ENCODE results near the gene MLC1. TPM values are rescaled to one million over a fixed set of nuclear protein-coding genes. Genes with fewer than 3 reads are reported as not detected.

Gene MLC1
- total RNA-seq, 1 experiment from 2014 or later: not detected

- in situ Hi-C loops (cut with HindIII; ENCODE audit: low pct_unique_long_range_greater_than_20kb, low sequenced_read_pairs): no loop called here
- DNase-seq (ENCODE audit: low read depth): no peak
Measured at GRCh38 chr22:50031189-50032091, 53.8 kb downstream of the MLC1 start.

- in situ Hi-C loops (cut with HindIII; ENCODE audit: low pct_unique_long_range_greater_than_20kb, low sequenced_read_pairs): no loop called here
- peak; percentile 56 for DNase-seq (ENCODE audit: low read depth)
Measured at GRCh38 chr22:50030297-50031188, 54.7 kb downstream of the MLC1 start.

GRCh38 chr22:50027639-50028537 lies 57.3 kb downstream of the MLC1 start:
- in situ Hi-C loops (cut with HindIII; ENCODE audit: low pct_unique_long_range_greater_than_20kb, low sequenced_read_pairs): no loop called here
- DNase-seq (ENCODE audit: low read depth): no peak

- in situ Hi-C loops (cut with HindIII; ENCODE audit: low pct_unique_long_range_greater_than_20kb, low sequenced_read_pairs): no loop called here
- DNase-seq (ENCODE audit: low read depth): no peak
Measured at GRCh38 chr22:50025993-50026392, 59.2 kb downstream of the MLC1 start.

- no peak for DNase-seq (ENCODE audit: low read depth)
- in situ Hi-C loops (cut with HindIII; ENCODE audit: low pct_unique_long_range_greater_than_20kb, low sequenced_read_pairs): no loop called here
Measured at GRCh38 chr22:50022171-50022819, 62.9 kb downstream of the MLC1 start.

GRCh38 chr22:50020606-50021005 lies 64.6 kb downstream of the MLC1 start:
- in situ Hi-C loops (cut with HindIII; ENCODE audit: low pct_unique_long_range_greater_than_20kb, low sequenced_read_pairs): no loop called here
- DNase-seq (ENCODE audit: low read depth): no peak

GRCh38 chr22:50019316-50019715 lies 65.9 kb downstream of the MLC1 start:
- DNase-seq (ENCODE audit: low read depth): no peak
- in situ Hi-C loops (cut with HindIII; ENCODE audit: low pct_unique_long_range_greater_than_20kb, low sequenced_read_pairs): no loop called here

- no peak for DNase-seq (ENCODE audit: low read depth)
- in situ Hi-C loops (cut with HindIII; ENCODE audit: low pct_unique_long_range_greater_than_20kb, low sequenced_read_pairs): no loop called here
Measured at GRCh38 chr22:50018608-50019285, 66.5 kb downstream of the MLC1 start.

- in situ Hi-C loops (cut with HindIII; ENCODE audit: low pct_unique_long_range_greater_than_20kb, low sequenced_read_pairs): no loop called here
- no peak for DNase-seq (ENCODE audit: low read depth)
Measured at GRCh38 chr22:50017701-50018224, 67.5 kb downstream of the MLC1 start.

GRCh38 chr22:50016988-50017700 lies 68.1 kb downstream of the MLC1 start:
- DNase-seq (ENCODE audit: low read depth): no peak
- in situ Hi-C loops (cut with HindIII; ENCODE audit: low pct_unique_long_range_greater_than_20kb, low sequenced_read_pairs): no loop called here

GRCh38 chr22:50016308-50016987 lies 68.8 kb downstream of the MLC1 start:
- in situ Hi-C loops (cut with HindIII; ENCODE audit: low pct_unique_long_range_greater_than_20kb, low sequenced_read_pairs): no loop called here
- no peak for DNase-seq (ENCODE audit: low read depth)

GRCh38 chr22:50015451-50016307 lies 69.5 kb downstream of the MLC1 start:
- no peak for DNase-seq (ENCODE audit: low read depth)
- in situ Hi-C loops (cut with HindIII; ENCODE audit: low pct_unique_long_range_greater_than_20kb, low sequenced_read_pairs): no loop called here

- DNase-seq (ENCODE audit: low read depth): no peak
- in situ Hi-C loops (cut with HindIII; ENCODE audit: low pct_unique_long_range_greater_than_20kb, low sequenced_read_pairs): no loop called here
Measured at GRCh38 chr22:50014655-50015401, 70.4 kb downstream of the MLC1 start.

GRCh38 chr22:50014053-50014501 lies 71.1 kb downstream of the MLC1 start:
- DNase-seq (ENCODE audit: low read depth): no peak
- in situ Hi-C loops (cut with HindIII; ENCODE audit: low pct_unique_long_range_greater_than_20kb, low sequenced_read_pairs): no loop called here
